GM18505 (cell line): ENCODE data around the gene AGPS.
"Not testable (repeated sequence)": the region's sequence is repeated elsewhere in the genome, so short reads cannot be mapped to it uniquely, and the experiment has no call there.

Source experiments
- ATAC-seq: cut with Tn5 transposase; IDR thresholded peaks from one replicate; pipeline ENCODE4 v1.9.1; 2021; ENCODE audit not compliant: unreplicated experiment
- POLR2A ChIP-seq: IDR thresholded peaks from 4 replicates; pipeline ENCODE4 v1.6.1; 2011; ENCODE audit warnings: borderline replicate concordance; ENCODE audit not compliant: insufficient read depth, insufficient read length; ENCODE audit errors: extremely low read depth

Gene AGPS

DNA sequence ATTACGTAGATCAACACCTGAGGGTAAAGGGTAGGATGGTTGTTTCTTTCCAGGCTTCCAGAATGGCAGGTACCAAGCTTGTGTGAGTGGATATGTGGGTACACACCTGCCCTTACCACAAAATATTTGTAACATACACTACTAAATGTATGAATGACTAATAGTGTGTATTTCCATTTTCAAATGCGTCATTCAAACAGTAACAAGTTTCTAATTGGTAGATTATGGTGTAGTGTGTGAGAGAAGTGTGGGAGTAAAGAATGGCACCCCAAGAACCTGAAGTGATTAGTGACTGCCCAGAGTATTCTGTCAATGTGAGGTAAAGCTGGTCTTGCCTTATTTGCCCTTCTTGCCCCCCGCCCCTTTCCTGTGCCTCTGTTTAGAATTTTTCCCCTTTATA, 21.1 kb downstream of the AGPS start:
- ATAC-seq = no peak
- TF ChIP-seq POLR2A = no peak

DNA sequence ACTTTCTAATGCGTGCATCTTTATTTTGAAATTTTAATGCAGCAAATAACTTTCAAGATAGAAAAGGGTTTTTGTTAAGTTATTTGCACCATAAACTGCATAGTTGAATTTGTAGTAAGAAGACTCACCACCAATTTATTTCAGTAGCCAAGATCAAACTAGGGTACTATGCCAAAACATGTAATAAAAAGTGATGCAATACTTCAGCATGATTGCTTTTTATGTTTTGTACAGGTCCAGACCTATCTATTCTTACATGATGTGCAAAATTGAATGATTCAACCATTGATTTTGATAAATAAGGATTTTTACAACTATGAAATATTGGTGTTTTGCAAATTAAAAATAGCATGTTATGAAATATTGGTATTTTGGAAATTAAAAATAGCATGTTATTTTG, 26.7 kb downstream of the AGPS start:
- no peak for ATAC-seq
- no peak for TF ChIP-seq POLR2A

DNA sequence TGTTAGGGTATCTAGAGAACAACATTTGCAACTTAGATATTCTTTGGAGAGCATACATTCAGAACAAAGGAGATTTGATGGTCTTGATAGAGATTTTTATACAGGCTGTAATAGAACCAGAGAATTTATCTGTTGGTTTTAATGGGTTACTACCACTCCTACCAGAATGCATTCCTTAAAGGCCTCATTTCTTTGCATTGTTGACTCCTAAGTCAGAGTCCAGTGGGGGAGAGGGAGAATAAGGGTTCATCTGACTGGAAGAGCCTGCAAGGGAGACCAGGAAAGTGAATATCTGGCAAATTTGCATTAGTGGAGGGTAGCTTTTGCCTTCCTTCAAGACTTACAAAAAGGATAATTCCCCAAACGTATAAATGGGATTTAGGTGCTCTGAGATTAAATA, 29.7 kb downstream of the AGPS start:
- no peak for TF ChIP-seq POLR2A
- ATAC-seq = no peak

DNA sequence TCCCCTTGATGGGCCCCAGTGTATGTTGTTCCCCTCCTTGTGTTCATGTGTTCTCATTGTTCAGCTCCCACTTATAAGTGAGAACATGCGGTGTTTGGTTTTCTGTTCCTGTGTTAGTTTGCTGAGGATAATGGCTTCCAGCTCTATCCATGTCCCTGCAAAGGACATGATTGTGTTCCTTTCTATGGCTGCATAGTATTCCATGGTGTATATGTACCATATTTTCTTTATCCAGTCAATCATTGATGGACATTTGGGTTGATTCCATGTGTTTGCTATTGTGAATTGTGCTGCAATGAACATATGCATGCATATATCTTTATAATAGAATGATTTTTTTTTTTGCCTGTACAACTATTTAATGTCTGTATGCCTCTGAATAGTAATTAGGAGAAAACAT, 31.5 kb downstream of the AGPS start:
- not testable (repeated sequence) for ATAC-seq

DNA sequence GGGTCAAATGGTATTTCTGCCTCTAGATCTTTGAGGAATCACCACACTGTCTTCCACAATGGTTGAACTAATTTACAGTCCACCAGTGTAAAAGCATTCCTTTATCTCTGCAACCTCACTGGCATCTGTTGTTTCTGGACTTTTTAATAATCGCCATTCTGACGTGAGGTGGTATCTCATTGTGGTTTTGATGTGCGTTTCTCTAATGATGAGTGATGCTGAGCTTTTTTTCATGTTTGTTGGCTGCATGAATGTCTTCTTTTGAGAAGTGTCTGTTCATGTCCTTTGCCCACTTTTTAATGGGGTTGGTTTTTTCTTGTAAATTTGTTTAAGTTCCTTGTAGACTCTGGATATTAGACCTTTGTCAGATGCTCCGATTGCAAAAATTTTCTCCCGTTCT, 32.0 kb downstream of the AGPS start:
- ATAC-seq = not testable (repeated sequence)

DNA sequence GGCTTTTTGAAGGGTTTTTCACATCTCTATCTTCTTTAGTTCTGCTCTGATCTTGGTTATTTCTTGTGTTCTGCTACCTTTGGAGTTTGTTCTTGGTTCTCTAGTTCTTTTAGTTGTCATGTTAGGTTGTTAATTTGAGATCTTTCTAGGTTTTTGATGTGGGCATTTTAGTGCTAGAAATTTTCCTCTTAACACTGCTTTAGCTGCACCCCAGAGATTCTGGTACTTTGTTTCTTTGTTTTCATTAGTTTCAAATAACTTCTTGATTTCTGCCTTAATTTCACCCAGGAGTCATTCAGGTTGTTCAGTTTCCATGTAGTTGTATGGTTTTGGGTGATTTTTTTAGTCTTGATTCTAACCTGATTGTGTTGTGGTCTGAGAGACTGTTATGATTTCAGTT, 34.7 kb downstream of the AGPS start:
- no peak for ATAC-seq
- TF ChIP-seq POLR2A = no peak

DNA sequence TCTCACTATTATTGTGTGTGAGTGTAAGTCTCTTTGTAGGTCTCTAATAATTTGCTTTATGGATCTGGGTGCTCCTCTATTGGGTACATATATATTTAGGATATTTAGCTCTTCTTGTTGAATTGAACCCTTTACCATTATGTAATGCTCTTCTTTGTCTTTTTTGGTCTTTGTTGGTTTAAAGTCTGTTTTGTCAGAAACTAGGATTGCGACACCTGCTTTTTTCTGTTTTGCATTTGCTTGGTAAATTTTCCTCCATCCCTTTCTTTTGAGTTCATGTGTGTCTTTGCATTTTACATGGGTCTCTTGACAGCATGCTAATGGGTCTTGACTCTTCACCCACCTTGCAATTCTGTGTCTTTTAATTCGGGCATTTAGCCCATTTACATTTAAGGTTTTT, 35.4 kb downstream of the AGPS start:
- not testable (repeated sequence) for ATAC-seq

DNA sequence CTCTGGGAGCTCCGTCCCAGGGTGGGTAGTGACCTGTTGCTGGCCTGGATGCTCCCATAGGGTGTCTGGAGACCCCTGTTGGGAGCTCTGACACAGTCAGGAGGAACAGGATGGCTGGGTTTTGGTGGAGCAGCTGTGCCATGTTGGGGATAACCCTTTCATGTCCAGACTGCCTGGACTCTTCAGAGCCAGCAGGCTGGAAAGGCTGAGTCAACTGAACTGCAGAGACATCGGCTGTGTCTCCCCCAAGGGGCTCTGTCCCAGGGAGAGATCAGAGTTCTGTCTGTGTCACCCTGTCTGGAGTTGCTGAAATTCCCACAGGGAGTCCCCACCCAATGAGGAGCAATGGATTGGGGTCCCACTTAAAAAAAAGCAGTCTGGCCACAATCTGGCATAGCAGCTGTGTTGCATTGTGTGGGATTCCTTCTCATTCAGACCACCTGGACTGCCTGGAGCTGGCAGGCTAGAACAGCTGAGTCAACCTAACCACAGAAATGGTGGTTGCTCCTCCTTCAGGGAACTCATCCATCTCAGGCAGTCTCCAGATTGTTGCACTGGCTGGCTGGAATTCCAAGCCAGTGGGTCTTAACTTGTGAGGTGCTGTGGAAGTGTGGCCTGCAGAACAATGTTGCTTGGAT, 37.2 kb downstream of the AGPS start:
- ATAC-seq = no peak
- TF ChIP-seq POLR2A = no peak

DNA sequence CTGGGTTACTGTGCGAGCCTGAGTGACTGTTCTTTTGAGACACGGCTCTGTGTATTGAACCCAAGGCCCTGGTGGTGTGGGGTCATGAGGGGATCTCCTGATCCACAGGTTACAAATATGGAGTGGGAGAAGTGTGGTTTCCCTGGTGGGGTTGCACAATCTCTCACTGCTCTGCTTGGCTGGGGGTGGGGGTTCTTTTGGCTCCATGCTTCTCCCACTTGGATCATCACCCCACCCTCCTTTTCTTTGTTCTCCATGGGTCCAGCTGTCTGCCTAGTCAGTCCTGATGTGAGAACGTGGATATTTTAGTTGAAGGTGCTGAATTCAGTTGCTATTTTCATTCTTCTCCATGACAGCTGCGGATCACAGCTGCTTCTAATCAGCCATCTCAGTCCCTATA, 37.8 kb downstream of the AGPS start:
- ATAC-seq = no peak
- no peak for TF ChIP-seq POLR2A

DNA sequence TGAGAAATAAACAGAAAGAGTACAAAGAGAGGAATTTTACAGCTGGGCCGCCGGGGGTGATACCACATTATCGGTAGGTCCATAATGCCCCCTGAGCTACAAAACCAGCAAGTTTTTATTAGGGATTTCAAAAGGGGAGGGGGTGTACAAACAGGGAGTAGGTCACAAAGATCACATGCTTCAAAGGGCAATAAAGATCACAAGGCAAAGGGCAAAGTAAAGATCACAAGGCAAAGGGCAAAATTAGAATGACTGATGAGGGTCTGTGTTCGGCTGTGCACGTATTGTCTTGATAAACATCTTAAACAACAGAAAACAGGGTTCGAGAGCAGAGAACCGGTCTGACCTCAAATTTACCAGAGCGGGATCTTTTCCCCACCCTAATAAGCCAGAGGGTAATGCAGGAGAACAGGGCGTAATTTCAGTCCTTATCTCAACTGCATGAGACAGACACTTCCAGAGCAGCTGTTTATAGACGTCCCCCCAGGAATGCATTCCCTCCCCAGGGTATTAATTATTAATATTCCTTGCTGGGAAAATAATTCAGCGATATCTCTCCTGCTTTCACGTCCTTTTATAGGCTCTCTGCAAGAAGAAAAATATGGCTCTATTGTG, 38.6 kb downstream of the AGPS start:
- ATAC-seq = not testable (repeated sequence)

DNA sequence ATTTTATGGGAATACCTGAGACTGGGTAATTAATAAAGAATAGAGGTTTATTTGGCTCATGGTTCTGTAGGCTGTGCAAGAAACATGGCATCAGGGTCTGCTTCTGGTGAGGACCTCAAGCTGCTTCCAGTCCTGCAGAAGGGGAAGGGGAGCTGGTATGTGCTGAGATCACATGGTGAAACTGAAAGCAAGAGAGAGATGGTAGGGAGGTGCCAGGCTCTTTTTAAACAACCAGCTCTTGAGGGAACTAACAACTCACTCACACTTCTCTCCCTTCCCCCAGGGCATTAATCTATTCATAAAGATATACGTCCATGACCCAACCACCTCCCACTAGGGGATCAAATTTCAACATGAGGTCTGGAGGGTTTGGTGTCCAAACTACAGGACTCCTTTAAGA, 40.1 kb downstream of the AGPS start:
- no peak for ATAC-seq
- TF ChIP-seq POLR2A = no peak

DNA sequence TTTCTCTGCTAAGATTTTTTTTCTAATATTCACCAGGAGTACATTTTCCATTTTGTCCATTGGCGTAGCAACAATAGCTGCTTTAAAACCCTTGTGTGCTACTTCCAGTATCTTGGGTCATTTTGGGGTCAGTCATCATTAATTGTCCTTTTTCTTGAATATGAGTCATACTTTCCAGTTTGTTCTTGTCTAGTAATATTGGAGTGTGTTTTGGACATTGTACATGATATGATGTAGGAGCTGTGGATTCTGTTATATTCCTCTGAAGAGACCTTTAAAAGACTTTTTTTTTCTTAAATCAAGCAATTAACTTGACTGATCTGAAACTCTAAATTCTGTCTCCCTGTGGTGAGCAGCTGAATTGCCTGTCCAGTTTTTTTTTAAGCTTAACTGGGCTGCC, 40.8 kb downstream of the AGPS start:
- no peak for TF ChIP-seq POLR2A
- ATAC-seq = no peak

DNA sequence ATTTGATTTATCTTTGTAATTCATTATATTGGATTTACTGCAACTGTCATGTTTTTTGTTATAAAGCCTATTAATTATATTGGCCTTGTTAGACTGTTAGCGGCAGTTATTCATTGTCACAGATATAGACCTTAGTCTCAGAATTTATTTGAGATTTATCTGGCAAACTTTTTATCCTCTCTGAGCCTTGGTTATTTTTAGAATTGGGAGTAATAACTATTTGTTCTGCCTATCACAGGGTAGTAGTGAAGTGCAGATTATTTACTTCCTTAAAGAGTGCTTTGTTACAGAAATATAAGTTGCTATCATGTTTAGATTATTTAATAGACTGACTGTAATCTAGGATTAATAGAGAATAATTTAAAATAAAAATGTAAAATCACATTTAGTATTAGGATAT, 41.9 kb downstream of the AGPS start:
- no peak for TF ChIP-seq POLR2A
- ATAC-seq = no peak

DNA sequence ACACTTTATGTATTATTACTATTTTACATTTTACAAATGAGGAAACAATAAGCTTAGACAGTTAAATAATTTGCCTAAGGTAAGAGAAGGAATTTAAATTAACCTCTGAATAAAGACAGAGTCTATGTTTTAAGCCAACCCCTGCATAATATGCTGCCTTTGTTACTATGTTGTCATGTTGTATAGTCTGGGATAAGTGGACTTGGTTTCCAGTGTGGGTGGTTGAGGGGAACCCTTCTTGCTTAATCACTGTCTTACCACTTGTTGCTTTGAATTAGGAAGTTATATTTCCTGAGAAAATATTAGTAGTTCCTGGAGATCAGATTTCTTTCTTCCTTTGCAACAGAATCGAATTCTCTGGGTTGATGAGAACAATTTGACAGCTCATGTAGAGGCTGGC, 52.6 kb downstream of the AGPS start:
- no peak for ATAC-seq
- TF ChIP-seq POLR2A = no peak

DNA sequence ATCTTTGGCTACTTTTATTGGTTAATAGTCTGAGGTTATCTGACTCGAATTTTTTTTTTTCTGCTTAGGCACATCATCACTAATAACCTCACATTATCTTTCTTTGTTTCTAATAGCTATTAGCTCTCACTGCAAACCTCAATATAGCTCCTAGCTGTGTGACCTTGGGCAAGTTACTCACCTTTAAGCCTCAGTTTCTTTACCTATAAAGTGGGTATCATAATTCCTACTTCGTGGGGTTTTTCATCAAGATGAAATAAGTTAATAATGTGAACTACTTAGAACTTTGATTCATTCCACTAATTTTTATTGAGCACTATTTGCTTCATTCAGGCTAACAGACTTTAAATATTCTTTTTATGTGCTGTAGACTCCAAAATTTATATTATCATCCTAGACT, 55.5 kb downstream of the AGPS start:
- no peak for TF ChIP-seq POLR2A
- no peak for ATAC-seq
